MM.1S (cell line): ENCODE results near the gene FBXO8.

Source experiments
- DNase-seq: peaks from one replicate; pipeline ENCODE4 v3.0.0-alpha.2; 2015
- H2AFZ ChIP-seq: fragments of 300-600 bp; sonication (generic); 2 replicates; pipeline ENCODE4 v1.6.0; 2016; ENCODE audit warnings: antibody characterized with exemption, low read length
- H3F3A ChIP-seq: fragments of 300-600 bp; sonication (generic); 2 replicates; pipeline ENCODE4 v1.6.1; 2016; ENCODE audit warnings: mild to moderate bottlenecking, antibody characterized with exemption, low read length, moderate library complexity, mixed read lengths; ENCODE audit not compliant: insufficient read depth
- H3K27ac ChIP-seq: fragments of 300-600 bp; sonication (generic); 2 replicates; pipeline ENCODE4 v1.5.1; 2016; ENCODE audit warnings: mild to moderate bottlenecking, low read length
- H3K27me3 ChIP-seq: fragments of 300-600 bp; sonication (generic); replicated peaks from 2 replicates; pipeline ENCODE4 v1.6.0; 2016; ENCODE audit warnings: low read length; ENCODE audit not compliant: insufficient read depth
- H3K36me3 ChIP-seq: fragments of 300-600 bp; sonication (generic); replicated peaks from 2 replicates; pipeline ENCODE4 v1.6.1; 2016; ENCODE audit warnings: mild to moderate bottlenecking, low read length, mixed read lengths; ENCODE audit not compliant: insufficient read depth
- H3K4me1 ChIP-seq: fragments of 300-600 bp; sonication (generic); 2 replicates; pipeline ENCODE4 v1.6.1; 2016; ENCODE audit warnings: low read length, mixed read lengths
- H3K4me2 ChIP-seq: fragments of 300-600 bp; sonication (generic); 2 replicates; pipeline ENCODE4 v1.6.0; 2016; ENCODE audit warnings: low read depth, low read length
- H3K4me3 ChIP-seq: fragments of 300-600 bp; sonication (generic); 2 replicates; pipeline ENCODE4 v1.5.1; 2016; ENCODE audit warnings: low read length, mixed read lengths
- H3K79me2 ChIP-seq: fragments of 300-600 bp; sonication (generic); 2 replicates; pipeline ENCODE4 v1.6.1; 2016; ENCODE audit warnings: mixed run types, low read length, mixed read lengths
- H3K9ac ChIP-seq: fragments of 300-600 bp; sonication (generic); 2 replicates; pipeline ENCODE4 v1.6.1; 2016; ENCODE audit warnings: low read length, mixed read lengths
- H3K9me2 ChIP-seq: fragments of 300-600 bp; sonication (generic); replicated peaks from 2 replicates; pipeline ENCODE4 v1.6.1; 2016; ENCODE audit warnings: mild to moderate bottlenecking, low read length, mixed read lengths; ENCODE audit not compliant: insufficient read depth
- H3K9me3 ChIP-seq: fragments of 300-600 bp; sonication (generic); replicated peaks from 2 replicates; pipeline ENCODE4 v1.6.1; 2016; ENCODE audit warnings: mild to moderate bottlenecking, low read length, mixed read lengths; ENCODE audit not compliant: insufficient read depth
- H4K20me1 ChIP-seq: fragments of 300-600 bp; sonication (generic); 2 replicates; pipeline ENCODE4 v1.6.1; 2016; ENCODE audit warnings: mild to moderate bottlenecking, low read length, moderate library complexity, mixed read lengths; ENCODE audit not compliant: insufficient read depth
- EZH2 ChIP-seq: fragments of 300-600 bp; sonication (generic); optimal IDR thresholded peaks from 2 replicates; pipeline ENCODE3; 2017; ENCODE audit warnings: low read depth, mild to moderate bottlenecking, antibody characterized with exemption, low read length, mixed read lengths
- EZH2phosphoT487 ChIP-seq: fragments of 300-600 bp; sonication (generic); IDR thresholded peaks from 2 replicates; pipeline ENCODE4 v1.6.1; 2018; ENCODE audit warnings: antibody characterized with exemption, low read length
- TF ChIP-seq, protein P1 (sequence below): fragments of 300-600 bp; sonication (generic); IDR thresholded peaks from 2 replicates; pipeline ENCODE4 v1.5.1; 2016; ENCODE audit warnings: antibody characterized with exemption, low read length, mixed read lengths

FBXO8 gene

DNA sequence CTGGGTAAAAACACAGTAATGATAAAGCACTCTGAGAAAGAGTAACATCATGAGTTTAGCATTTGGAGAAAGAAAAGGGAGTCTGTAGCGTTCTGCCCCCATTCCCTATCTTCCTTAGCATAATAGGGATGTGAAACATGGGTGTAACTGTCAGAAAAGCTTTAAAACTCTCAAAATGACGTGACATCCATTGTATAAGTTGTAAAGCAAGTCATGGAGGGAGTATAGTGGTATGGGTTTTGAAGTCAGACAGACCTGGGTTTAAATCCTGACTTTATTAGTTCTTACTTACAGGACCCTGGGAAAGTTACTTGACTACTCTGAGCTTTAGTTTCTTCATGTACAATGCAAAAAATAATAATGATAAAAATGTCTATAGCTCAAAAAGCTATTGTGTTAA is 17.1 kb downstream of the FBXO8 start:
- Histone ChIP-seq H3K4me3 (no peak overlapping the region), H3K4me2 (no peak overlapping the region), H3K36me3 (no peaks in the 10 kb centered on the region), H3K4me1 (no peaks in the 10 kb centered on the region), H3K79me2 (peaks cover 26% of the 10 kb centered on the region), H3F3A (no peaks in the 10 kb centered on the region), H3K27me3 (no peaks in the 10 kb centered on the region), H3K9ac (no peak overlapping the region), H3K9me2 (no peaks in the 10 kb centered on the region), H2AFZ (no peak overlapping the region), H4K20me1 (no peaks in the 10 kb centered on the region), H3K27ac (no peak overlapping the region), H3K9me3 (no peaks in the 10 kb centered on the region)
- DNase-seq = no peak
- no peak for TF ChIP-seq EZH2phosphoT487
- TF ChIP-seq EZH2 = no peak
- TF ChIP-seq, protein P1, sequence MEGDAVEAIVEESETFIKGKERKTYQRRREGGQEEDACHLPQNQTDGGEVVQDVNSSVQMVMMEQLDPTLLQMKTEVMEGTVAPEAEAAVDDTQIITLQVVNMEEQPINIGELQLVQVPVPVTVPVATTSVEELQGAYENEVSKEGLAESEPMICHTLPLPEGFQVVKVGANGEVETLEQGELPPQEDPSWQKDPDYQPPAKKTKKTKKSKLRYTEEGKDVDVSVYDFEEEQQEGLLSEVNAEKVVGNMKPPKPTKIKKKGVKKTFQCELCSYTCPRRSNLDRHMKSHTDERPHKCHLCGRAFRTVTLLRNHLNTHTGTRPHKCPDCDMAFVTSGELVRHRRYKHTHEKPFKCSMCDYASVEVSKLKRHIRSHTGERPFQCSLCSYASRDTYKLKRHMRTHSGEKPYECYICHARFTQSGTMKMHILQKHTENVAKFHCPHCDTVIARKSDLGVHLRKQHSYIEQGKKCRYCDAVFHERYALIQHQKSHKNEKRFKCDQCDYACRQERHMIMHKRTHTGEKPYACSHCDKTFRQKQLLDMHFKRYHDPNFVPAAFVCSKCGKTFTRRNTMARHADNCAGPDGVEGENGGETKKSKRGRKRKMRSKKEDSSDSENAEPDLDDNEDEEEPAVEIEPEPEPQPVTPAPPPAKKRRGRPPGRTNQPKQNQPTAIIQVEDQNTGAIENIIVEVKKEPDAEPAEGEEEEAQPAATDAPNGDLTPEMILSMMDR = no peak

DNA sequence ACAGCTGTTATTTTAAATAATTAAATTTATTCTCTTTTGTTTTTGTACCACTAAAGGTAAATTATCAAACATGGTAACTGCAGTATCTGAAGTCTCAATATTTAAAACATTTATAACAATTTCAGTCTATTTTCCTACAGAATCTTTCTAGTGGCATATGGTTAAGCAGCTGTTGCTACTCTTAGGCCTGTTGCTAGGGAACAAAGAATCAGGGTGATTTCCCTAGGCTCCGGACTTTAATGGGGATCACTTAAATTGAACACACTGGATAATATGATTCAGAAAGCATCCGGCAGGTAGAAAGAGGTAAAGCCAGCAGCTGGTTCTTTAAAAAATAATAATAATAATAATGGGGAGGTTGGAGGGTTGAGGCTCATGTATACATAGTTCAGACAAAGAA is 17.6 kb downstream of the FBXO8 start:
- no peak overlapping the region for H2AFZ ChIP-seq
- H3K9ac ChIP-seq = no peak overlapping the region
- H3K9me2 ChIP-seq = no peaks in the 10 kb centered on the region
- no peaks in the 10 kb centered on the region for H3K4me1 ChIP-seq
- H3K9me3 ChIP-seq = no peaks in the 10 kb centered on the region
- no peak overlapping the region for H3K4me3 ChIP-seq
- no peak overlapping the region for H3K4me2 ChIP-seq
- H3F3A ChIP-seq = no peaks in the 10 kb centered on the region
- no peaks in the 10 kb centered on the region for H4K20me1 ChIP-seq
- no peaks in the 10 kb centered on the region for H3K36me3 ChIP-seq
- no peak for DNase-seq
- H3K79me2 ChIP-seq = peaks cover 20% of the 10 kb centered on the region
- H3K27ac ChIP-seq = no peak overlapping the region
- no peaks in the 10 kb centered on the region for H3K27me3 ChIP-seq
- TF ChIP-seq EZH2 (no peak), EZH2phosphoT487 (no peak)
- TF ChIP-seq, protein P1 = no peak

DNA sequence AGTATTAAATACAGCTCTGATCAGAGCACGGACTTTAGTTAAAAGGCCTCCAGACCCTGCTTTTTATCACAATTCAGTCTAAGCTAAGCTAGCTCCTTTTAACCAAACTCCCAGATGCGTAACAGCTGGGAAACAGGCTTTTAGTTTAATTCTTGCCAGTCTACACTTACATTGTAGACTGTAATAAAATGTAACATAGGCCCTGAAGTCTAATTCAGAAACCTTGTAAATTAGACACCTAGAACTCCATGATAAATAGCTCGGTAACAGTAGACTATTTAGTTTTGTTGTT is 20.1 kb downstream of the FBXO8 start:
- no peaks in the 10 kb centered on the region for H3K4me1 ChIP-seq
- no peak overlapping the region for H3K4me2 ChIP-seq
- no peak for TF ChIP-seq EZH2phosphoT487
- TF ChIP-seq EZH2 = no peak
- TF ChIP-seq, protein P1 = no peak
- H2AFZ ChIP-seq = no peak overlapping the region
- H3K79me2 ChIP-seq = peaks cover 18% of the 10 kb centered on the region
- H3K4me3 ChIP-seq = no peak overlapping the region
- no peaks in the 10 kb centered on the region for H3K36me3 ChIP-seq
- H3K27ac ChIP-seq = no peak overlapping the region
- no peak for DNase-seq
- no peaks in the 10 kb centered on the region for H3K9me2 ChIP-seq
- no peaks in the 10 kb centered on the region for H3K9me3 ChIP-seq
- no peaks in the 10 kb centered on the region for H4K20me1 ChIP-seq
- no peak overlapping the region for H3K9ac ChIP-seq
- no peaks in the 10 kb centered on the region for H3K27me3 ChIP-seq
- no peaks in the 10 kb centered on the region for H3F3A ChIP-seq
